GM19467 (cell line): ENCODE results near the gene STK4.

ENCODE experiments used
- ATAC-seq: cut with Tn5 transposase; IDR thresholded peaks from one replicate; pipeline ENCODE4 v1.9.1; 2021; ENCODE audit warnings: mild to moderate bottlenecking, moderate library complexity; ENCODE audit not compliant: unreplicated experiment

STK4 gene

GRCh38 chr20:45080867-45081624, 114.7 kb downstream of the STK4 start:
- no peak for ATAC-seq

DNA sequence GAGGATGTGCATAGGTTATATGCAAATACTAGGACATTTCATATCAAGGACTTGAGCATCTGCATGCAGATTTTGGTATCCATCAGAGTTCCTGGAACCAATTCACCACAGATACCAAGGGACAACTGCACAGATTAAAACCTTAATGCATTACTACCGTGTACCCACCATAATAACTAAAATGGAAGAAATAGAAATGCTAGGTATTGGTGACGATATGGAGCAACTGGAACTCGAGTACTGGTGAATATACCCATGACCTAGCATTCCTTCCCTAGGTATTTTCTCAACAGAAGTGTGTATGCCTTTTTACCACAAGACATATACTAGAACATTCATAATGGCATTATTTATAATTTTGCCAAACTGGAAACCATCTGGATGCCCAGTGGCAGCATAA, 116.2 kb downstream of the STK4 start:
- no peak for ATAC-seq

GRCh38 chr20:45083127-45083526, 116.8 kb downstream of the STK4 start:
- ATAC-seq: no peak

GRCh38 chr20:45085289-45085688, 119.0 kb downstream of the STK4 start:
- ATAC-seq: no peak

DNA sequence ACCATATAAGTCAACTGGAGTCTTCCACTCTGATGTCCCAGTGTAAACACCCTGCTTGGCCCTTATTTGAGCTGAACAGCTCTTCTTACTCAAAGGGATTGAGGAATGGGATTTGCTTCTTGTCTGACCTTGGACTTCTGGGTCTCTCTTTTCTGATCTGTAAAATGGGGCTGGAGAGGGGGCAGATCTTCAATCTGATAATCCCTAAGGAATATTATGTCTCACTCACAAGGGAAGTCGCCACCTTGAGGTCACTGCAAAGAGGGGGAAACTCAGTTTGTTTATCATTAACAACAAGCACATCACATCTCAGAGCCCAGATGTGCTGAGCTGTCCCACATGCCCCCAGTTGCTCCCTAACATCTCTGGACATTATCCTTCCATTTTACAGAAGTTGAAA, 119.6 kb downstream of the STK4 start:
- no peak for ATAC-seq

DNA sequence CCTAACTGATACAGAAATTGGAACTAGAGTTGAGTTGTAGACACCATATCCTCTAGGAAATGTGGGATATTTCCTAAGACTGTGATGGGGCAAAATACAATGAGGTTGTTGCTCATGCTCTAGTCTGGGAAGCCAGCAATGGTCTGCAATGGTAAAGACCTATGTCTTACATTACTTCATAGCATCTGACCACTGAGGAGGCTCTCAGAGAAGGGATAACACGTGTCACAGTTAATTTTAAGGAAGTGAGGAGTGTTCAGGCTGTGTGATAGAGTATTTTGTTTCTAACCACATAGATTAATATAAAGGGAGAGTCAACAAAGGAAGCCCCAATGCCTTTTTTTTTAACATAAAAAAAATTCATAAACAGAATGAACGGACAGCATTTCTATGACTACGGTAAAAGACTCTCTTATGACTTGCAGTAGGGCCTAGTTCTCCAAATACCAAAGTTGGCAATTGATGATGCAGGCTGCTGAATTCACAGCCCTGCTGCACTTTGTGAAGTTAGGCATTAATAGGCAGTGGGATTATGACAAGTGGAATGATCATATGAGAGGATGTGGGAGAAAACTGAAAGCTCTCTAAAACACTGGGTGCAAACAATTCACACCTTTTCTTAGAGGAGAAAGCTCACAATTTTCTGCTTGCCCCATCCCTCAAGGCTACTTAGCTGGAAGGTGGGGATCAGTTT, 120.9 kb downstream of the STK4 start:
- no peak for ATAC-seq

- no peak for ATAC-seq
Measured at GRCh38 chr20:45087814-45088213, 121.5 kb downstream of the STK4 start.

DNA sequence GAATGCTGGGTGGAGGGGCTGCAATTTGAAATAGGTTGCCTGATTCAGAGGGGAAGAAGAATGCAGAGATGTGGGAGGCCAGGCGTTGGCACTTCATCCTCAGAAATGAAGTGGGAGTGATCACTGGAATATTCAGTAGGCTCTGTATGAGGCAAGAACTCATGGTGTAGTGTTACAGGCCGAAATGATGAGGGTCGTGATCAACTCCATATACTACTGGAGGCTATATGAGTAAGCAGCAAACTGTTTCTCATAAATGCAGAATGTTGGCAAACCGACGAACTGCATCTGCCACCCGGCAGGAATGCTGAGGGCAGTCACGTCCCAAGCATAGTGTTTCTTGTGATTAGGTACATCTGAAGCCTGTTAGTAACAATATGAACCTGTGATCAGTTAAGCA, 121.9 kb downstream of the STK4 start:
- no peak for ATAC-seq

DNA sequence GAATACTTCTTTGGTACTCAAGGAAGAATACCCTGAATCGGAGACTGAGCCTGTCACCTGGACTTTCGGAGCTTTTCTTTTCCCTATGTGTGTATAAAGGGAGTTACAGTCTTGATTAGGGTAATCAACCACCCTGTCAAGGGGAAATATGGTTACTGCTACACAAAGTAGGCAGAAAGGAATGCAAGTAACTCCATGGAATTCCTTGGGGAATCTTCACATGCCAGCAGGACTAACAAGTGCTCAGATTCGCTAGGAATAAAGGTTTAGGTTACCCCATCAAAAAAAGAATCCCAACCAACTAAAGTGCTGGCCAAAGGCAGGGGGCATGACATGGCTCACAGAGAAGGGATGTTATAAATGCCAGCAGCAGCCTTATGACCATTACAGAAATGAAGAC, 124.2 kb downstream of the STK4 start:
- no peak for ATAC-seq

DNA sequence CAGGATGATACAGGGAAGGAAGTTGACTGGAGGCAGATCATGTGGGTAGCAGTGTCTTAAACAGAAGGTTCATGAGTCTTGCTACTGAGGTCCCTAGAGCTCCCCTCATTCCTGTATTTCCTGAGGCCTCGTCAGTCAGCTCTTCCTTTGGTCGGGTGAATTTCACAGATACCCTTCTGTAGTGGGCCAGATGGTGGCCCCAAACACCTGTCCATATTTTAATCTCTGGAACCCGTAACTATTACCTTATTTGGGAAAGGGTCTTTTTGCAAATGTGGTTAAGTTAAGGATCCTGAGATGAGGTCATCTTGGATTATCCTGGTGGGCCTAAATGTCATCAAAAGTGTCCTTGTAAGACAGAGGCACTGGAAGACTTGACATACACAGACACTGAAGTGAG, 125.1 kb downstream of the STK4 start:
- ATAC-seq: no peak

DNA sequence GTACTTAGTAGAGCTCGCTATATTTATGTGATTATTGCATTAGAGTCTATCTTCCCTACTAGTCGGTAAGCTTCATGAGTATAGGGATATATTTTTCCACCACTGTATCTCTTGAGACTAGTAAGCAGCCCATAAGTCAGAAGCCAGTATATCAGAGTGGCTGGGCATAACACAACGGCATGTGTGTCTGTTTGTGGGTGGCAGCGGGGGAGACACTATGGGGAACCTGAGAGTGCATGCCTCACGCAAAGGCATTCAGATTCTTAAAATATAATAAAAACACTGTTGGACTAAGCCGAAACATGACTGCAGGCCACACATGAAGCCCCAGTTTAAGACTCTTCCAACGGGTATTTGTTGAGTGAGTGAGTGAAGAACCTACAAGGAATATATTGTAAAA, 126.6 kb downstream of the STK4 start:
- ATAC-seq: no peak

DNA sequence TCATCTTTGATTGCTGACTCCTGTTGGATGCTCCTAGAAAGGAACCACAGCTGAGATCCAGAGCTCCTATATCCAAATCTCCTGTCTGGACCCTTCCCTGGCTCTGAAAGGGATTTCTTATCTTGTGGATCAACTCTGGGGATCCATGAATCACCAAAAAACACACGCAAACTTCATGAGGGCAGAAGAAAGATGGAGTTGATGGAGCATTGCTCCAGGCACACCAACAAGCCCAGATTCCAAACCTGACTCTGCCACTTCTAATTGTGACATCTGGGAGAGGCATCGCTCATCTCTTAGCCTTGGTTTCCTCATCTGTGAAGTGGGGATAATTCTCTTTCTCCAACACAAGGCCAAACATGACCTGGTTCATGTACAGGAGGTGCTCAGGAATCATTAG, 127.9 kb downstream of the STK4 start:
- ATAC-seq: no peak

DNA sequence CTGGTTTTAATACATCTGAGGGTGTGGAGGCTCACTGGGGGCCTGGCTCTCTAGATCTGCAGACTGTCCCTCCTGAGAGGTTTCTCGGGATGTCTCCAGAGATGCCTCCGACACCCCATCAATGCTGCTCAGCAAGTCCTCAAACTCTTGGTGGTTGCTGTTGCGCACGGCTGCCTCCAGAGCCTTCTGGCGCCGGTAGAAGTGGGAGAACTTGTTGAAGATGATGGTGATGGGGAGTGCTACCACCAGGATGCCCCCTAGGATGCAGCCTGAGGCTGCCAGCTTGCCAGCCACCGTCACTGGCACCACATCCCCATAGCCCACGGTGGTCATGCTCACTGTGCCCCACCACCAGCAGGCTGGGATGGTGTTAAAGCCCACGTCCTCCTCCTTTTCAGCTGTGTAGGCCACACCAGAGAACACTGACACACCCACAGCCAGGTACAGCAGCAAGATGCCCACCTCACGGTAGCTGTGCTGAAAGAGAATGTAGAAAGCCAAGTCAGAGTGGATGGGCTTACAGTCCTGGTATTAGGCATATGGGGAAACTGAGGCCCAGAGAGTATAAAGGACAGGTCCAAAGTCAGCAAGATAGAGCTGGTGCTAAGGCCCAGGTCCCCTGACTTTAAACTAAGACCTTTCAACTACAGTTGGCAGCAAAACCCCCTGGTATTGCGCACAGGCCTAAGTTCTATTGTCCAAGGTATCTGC, 128.7 kb downstream of the STK4 start:
- ATAC-seq: no peak

- ATAC-seq: no peak
Measured at GRCh38 chr20:45095805-45096238, 129.5 kb downstream of the STK4 start.

- no peak for ATAC-seq
Measured at GRCh38 chr20:45096781-45097180, 130.5 kb downstream of the STK4 start.

DNA sequence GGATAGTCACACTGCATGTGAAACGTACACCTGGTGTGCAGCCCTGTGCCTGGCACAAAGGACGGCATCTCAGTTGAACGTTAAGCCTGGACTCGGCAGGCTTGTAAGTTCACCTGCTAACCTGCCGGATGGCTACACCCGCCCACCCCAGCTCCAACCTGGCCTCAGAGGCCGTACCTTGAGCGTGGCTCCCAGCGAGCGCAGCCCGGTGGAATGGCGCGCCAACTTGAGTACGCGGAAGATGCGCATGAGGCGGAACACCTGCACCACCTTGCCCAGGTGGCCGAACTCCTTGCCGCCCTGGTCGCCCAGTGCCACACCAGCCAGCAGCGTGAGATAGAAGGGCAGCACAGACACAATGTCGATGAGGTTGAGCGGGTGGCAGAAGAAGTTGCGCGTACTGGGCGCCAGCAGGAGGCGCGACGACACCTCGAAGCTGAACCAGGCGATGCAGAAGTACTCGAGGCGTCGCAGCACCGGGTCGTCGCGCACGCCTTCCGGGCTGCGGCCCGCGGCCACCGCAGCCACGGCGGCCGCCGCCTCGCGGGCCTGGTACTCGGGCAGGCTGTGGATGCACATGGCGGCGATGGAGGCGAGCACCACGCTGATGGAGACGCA, 131.3 kb downstream of the STK4 start:
- no peak for ATAC-seq

GRCh38 chr20:45098103-45098773, 131.9 kb downstream of the STK4 start:
- no peak for ATAC-seq

- ATAC-seq: no peak
Measured at GRCh38 chr20:45100563-45101245, 134.4 kb downstream of the STK4 start, which contains the start of gene KCNS1. KCNS1 (minus strand) TSS chr20:45101127; CDS start chr20:45099236, 1,891 bp downstream.

DNA sequence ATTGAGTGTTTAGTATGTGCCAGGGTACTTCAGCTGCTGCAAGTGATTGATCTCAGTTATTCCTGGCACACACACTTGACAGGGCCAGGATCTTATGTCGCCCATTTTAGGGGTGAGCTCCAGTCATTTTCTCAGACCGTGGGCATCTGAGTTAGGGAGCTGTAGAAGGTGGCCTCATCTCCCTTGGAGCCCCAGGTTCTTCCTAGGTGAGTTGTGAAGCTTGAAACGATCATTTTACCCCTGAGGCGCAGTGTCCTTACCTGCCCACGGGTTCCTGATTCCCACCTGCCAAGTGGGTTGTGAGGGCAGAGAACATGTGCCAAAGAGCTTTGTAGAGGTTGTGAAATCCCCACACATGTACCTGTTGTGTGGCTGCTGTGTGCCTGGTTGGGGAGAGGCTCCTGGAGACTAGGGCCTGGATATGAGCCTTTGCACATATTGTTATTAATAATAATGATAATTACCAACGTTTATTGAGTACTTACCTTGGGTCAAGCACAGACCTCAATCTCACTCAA, 135.1 kb downstream of the STK4 start:
- ATAC-seq: no peak

GRCh38 chr20:45103072-45103471, 136.8 kb downstream of the STK4 start:
- no peak for ATAC-seq
